HG03108 (cell line): ENCODE measurements around the gene AGFG1.
"Not testable (repeated sequence)": the region's sequence is repeated elsewhere in the genome, so short reads cannot be mapped to it uniquely, and the experiment has no call there.

ENCODE experiments used
- ATAC-seq: cut with Tn5 transposase; IDR thresholded peaks from one replicate; pipeline ENCODE4 v1.9.1; 2021; ENCODE audit warnings: moderate library complexity; ENCODE audit not compliant: unreplicated experiment

The AGFG1 gene

DNA sequence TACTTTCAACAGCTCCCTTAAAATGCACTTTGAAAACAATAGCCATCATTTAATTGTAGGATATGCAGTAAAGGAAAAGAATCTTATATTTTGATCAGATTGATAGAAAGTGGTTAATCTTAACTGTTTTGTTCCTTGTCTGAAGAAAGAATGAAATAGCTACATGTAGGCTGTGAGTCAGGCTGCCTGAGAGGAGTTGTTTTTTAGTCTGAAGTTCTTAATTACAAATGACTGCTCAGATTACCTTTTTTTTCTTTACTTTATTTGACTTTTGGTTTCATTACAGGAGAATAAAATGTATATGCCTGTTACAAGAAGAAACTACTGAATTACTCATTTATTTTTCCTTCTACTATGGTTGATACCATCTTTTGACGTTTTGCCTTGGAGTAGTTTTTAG lies 56.8 kb downstream of the AGFG1 start:
- no peak for ATAC-seq

GRCh38 chr2:227529871-227530270 lies 57.9 kb downstream of the AGFG1 start:
- no peak for ATAC-seq

DNA sequence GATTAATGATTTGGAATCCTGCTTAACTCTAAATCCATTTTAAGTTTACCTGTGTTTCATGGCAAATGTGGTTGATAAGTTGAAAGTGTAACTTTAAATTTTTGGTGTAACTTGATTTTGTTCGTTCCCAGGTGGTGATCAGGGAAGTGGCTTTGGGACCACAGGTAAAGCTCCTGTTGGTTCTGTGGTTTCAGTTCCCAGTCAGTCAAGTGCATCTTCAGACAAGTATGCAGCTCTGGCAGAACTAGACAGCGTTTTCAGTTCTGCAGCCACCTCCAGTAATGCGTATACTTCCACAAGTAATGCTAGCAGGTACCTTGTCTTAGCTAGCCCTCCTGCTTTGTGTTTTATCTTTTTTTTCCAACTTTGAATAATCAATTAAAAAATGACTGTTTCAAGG lies 62.8 kb downstream of the AGFG1 start:
- ATAC-seq = peak; percentile 81

DNA sequence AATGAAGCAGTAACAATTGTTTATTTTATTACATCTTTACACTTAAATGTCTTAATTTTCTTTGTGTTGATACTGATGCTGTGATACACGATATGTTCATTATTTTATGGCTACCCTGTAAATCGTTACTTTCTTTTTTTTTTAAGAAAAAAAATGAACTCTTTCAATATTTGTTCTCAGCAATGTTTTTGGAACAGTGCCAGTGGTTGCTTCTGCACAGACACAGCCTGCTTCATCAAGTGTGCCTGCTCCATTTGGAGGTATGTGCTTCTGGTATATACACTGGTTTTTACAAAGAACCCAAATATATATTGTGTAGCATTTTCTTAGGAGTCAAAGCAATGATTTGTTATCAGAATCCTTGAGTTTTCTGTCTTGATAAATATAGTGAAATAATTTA lies 64.5 kb downstream of the AGFG1 start:
- ATAC-seq = no peak

- ATAC-seq = no peak
These were observed 67.6 kb downstream of the AGFG1 start for GRCh38 chr2:227539465-227539956.

DNA sequence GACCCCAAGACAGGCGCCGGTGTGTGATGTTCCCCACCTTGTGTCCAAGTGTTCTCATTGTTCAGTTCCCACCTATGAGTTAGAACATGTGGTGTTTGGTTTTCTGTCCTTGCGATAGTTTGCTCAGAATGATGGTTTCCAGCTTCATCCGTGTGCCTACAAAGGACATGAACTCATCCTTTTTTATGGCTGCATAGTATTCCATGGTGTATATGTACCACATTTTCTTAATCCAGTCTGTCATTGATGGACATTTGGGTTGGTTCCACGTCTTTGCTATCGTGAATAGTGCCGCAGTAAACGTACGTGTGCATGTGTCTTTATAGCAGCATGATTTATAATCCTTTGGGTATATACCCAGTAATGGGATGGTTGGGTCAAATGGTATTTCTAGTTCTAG lies 68.4 kb downstream of the AGFG1 start:
- not testable (repeated sequence) for ATAC-seq

DNA sequence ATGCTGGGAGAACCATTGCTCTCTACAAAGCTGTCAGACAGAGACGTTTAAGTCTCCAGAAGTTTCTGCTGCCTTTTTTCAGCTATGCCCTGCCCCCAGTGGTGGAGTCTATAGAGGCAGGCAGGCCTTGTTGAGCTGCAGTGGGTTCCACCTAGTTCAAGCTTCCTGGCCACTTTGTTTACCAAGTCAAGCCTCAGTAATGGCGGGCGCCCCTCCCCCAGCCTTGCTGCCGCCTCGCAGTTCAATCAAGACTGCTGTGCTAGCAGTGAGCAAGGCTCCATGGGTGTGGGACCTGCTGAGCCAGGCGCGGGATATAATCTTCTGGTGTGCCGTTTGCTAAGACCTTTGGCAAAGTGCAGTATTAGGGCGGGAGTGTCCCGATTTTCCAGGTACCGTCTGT lies 74.0 kb downstream of the AGFG1 start:
- ATAC-seq = no peak

GRCh38 chr2:227551836-227552235 lies 79.9 kb downstream of the AGFG1 start:
- ATAC-seq = no peak

GRCh38 chr2:227562581-227562980 lies 90.6 kb downstream of the AGFG1 start:
- no peak for ATAC-seq

DNA sequence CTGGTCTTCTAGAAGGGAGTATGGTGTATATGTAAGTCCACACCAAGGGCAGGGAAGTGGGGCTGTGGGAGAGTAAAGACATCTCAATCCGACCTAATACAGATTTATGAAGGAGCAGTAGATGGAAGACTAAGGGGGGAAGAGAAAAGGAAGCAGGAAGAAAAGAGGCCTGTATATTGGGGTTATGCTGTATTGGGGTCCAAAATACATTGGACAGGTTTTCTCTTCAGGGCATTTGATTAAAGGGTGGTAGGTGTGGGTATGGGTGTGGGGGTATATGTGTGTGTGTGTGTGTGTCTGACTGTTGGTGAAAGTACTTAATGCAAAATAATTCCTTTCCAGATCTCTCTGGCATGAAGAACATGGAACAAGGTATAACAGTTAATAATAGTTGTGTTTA lies 93.1 kb downstream of the AGFG1 start:
- ATAC-seq = no peak

DNA sequence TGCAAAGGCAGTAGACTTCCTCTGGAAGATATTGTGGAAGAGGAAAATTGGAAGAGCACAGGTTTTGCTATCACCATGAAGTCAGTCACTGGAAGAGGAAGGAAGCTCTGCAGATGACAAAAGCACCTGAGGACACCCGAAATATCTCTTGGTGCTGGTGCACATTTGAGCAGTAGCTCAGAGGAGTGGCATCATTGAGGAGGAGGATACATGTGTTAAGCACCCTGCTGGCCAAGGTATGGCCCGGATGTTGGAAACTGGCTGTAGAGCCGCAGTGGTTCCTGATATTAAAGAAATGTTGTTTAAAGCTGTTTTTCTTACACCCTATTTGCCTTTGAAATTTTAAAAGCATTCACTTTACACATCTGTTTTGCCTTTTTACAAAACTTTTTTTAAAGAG lies 94.1 kb downstream of the AGFG1 start:
- ATAC-seq = no peak

- ATAC-seq = no peak
These were observed 96.9 kb downstream of the AGFG1 start for GRCh38 chr2:227568852-227569169.

- no peak for ATAC-seq
These were observed 98.7 kb downstream of the AGFG1 start for GRCh38 chr2:227570615-227571014.

DNA sequence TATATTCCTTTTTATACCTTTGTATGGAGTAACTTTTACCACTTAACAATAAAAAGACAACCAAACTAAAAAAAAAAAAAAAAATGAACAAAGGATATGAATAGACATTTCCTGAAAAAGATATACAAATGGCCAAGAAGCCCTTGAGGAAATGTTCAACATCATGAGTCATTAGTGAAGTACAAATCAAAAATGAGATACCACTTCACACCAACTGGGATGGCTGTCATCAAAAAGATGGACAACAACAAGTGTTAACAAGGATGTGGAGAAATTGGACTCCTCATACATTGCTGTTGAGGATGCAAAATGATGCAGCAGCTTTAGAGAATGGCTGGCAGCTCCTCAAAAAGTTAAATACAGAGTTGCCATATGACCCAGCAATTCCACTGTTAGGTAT lies 104.2 kb downstream of the AGFG1 start:
- ATAC-seq = no peak

DNA sequence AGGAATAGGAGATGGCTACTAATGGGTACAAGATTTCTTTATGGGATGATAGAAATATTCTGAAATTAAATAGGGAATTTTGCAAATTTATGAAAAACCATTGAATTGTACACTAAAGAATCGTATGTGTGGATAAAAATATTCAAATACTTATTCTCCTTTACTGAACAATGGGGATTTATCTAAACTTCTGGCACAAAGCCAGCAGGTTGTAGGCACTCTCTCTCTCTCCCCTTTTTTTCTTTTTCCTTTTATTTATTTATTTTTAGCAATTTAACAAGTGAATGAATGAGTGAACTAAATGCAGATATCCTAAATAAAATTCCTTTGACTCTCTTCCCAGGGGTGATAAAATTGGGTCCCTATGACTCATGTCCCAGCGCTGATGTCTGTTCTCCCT lies 104.9 kb downstream of the AGFG1 start:
- no peak for ATAC-seq

DNA sequence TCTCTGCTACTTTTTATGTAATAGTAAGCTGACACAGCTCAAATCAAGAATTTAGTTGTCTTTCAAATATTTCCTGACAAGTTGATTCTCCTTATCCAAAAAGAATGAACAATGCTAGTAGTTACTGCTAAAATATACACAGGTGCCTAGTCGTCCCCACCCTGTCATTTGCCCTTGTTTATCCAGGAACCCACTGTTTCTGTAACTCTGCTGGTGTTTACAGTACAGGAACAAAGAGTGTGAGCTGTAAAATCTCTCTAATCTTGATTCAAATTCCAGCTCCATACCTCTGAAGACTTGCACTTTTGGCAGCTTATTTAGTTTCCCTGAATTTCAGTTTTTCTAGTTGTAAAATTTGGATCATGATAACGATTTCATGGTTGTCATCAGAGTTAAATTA lies 105.6 kb downstream of the AGFG1 start:
- no peak for ATAC-seq

GRCh38 chr2:227578642-227579041 lies 106.7 kb downstream of the AGFG1 start:
- ATAC-seq = no peak

- no peak for ATAC-seq
These were observed 107.8 kb downstream of the AGFG1 start for GRCh38 chr2:227579791-227580190.

DNA sequence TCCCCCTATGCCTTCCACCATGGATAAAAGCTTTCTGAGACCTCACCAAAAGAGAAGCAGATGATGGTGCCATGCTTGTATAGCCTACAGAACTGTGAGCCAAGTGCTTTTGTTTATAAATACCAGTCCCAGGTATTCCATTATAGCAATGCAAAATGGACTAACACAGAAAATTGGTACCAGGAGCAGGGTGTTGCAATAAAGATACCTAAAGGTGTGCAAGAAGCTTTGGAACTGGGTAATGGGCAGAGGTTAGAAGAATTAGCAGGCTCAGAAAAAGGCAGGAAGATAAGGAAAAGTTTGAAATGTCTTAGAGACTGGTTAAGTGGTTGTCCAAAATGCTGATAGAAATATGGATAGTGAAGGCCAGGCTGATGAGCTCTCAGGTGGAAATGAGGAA lies 110.4 kb downstream of the AGFG1 start:
- no peak for ATAC-seq

- no peak for ATAC-seq
These were observed 120.9 kb downstream of the AGFG1 start for GRCh38 chr2:227592694-227593387.

DNA sequence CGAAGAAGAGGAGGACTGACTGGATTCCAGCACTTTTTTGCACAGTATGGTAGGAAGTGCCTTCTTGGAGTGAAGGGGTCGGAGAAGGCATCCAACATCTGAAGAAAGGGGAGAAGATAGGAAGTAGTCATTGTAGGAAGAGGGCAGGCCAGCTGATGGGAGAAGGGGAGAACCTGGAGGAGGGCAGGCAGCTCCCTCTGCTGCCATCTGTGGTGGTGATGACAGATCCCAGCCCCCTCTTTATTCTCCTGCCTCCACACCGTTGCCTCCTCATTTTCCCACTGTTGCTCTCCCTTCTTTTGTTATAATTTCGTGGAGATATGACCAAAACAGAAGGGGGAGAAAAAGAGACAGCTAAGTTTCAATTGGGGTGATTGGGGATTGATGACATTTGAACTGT lies 123.8 kb downstream of the AGFG1 start:
- no peak for ATAC-seq

GRCh38 chr2:227597036-227597435 lies 125.1 kb downstream of the AGFG1 start:
- no peak for ATAC-seq

DNA sequence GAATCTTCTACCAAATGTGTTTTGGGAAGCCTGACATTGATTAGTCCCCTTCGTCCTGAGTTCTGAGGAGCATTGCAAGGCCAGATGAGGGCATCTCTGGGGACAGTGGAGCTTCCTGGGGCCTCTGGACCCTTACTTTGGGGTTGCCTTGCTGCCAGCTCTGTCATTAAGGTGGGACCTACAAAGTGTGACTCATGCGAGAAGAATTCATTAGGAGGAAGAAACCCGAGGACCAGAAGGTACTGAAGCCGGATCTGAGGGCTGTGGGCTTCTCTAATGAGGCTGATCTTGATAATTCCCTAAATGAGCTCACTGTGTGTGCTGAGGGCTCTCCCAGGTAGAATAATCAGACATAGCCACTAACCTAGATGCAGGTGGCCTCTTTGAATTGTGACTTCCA lies 126.0 kb downstream of the AGFG1 start:
- ATAC-seq = no peak
